KMS-11 (cell line): ENCODE data around the gene UNC119.

ENCODE experiments used
- H2AFZ ChIP-seq: fragments of 200-600 bp; sonication (generic); 2 replicates; pipeline ENCODE4 v1.6.1; 2016; ENCODE audit warnings: antibody characterized with exemption, mixed run types, low read depth
- H3K27ac ChIP-seq: fragments of 200-600 bp; sonication (generic); 2 replicates; pipeline ENCODE4 v1.6.1; 2016; ENCODE audit warnings: mild to moderate bottlenecking, mixed run types
- H3K27me3 ChIP-seq: fragments of 200-600 bp; sonication (generic); 2 replicates; pipeline ENCODE4 v1.6.1; 2017; ENCODE audit warnings: mild to moderate bottlenecking, low read depth, mixed run types, moderate library complexity; ENCODE audit not compliant: insufficient read depth
- H3K36me3 ChIP-seq: fragments of 200-600 bp; sonication (generic); 2 replicates; pipeline ENCODE4 v1.6.1; 2017; ENCODE audit warnings: mild to moderate bottlenecking, mixed run types; ENCODE audit not compliant: insufficient read depth
- H3K4me1 ChIP-seq: fragments of 200-600 bp; sonication (generic); 2 replicates; pipeline ENCODE4 v1.6.1; 2016; ENCODE audit warnings: mild to moderate bottlenecking, low read depth, mixed run types; ENCODE audit not compliant: poor library complexity, severe bottlenecking
- H3K4me2 ChIP-seq: fragments of 200-600 bp; sonication (generic); 2 replicates; pipeline ENCODE4 v1.7.0; 2016; ENCODE audit warnings: mild to moderate bottlenecking, mixed run types
- H3K4me3 ChIP-seq: fragments of 200-600 bp; sonication (generic); IDR thresholded peaks from 2 replicates; pipeline ENCODE4 v1.6.1; 2017; ENCODE audit warnings: low read depth, low read length, mixed read lengths; ENCODE audit not compliant: insufficient read depth
- H3K79me2 ChIP-seq: fragments of 200-600 bp; sonication (generic); 2 replicates; pipeline ENCODE4 v1.6.1; 2016; ENCODE audit warnings: low read depth, mixed run types; ENCODE audit not compliant: insufficient read depth
- H3K9ac ChIP-seq: fragments of 200-600 bp; sonication (generic); 2 replicates; pipeline ENCODE4 v1.6.1; 2016; ENCODE audit warnings: mild to moderate bottlenecking, mixed run types
- H4K20me1 ChIP-seq: fragments of 200-600 bp; sonication (generic); 2 replicates; pipeline ENCODE4 v1.6.1; 2016; ENCODE audit warnings: mild to moderate bottlenecking, mixed run types; ENCODE audit not compliant: insufficient read depth
- TF ChIP-seq, protein P1 (sequence below): fragments of 200-600 bp; sonication (generic); conservative IDR thresholded peaks from 2 replicates; pipeline ENCODE4 v1.6.1; 2017; ENCODE audit warnings: low read depth, mild to moderate bottlenecking, antibody characterized with exemption, low read length, moderate library complexity, mixed read lengths

The UNC119 gene

DNA sequence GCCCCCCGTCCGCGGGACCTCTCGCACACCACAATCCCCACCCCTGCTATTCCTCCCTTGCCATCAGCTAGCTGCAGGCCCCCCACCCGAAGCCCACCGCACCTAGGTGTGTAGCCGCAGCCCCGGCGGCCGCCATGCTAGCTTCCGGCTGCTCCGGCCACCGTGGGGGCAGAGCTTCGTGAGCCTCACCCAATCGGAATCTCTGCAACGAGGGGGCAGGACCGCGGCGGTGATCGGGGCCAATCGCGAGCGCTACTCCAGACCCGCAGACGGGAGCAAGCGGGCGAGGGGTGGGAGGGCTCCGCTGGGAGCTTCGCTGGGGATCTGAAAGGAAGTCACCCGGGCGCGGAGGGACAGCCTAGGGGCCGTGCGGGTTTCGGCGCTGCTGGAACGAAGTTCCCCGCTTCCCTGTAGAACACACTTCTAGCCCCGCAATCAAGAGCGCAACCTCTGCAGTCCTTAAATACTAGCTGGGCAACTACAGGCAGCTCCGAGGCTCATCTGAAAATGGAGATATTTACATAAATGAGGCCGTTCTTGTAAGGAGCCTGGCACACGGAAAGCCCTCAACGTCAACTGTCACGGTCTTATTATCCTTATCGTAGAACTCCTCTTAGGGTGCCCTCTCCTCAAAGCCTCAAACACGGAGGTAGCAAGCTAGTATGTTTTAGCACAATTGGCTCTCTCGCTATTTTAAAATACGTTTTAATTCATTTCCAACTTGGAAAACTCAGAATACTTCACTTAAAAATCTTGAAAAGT lies 19.1 kb upstream of the UNC119 start, which contains the start of gene PIGS:
TSS of gene PIGS (minus strand) at position 164 of the 762 bp plus-strand sequence. CDS start at position 136, 28 bp downstream.
- TF ChIP-seq, protein P1, sequence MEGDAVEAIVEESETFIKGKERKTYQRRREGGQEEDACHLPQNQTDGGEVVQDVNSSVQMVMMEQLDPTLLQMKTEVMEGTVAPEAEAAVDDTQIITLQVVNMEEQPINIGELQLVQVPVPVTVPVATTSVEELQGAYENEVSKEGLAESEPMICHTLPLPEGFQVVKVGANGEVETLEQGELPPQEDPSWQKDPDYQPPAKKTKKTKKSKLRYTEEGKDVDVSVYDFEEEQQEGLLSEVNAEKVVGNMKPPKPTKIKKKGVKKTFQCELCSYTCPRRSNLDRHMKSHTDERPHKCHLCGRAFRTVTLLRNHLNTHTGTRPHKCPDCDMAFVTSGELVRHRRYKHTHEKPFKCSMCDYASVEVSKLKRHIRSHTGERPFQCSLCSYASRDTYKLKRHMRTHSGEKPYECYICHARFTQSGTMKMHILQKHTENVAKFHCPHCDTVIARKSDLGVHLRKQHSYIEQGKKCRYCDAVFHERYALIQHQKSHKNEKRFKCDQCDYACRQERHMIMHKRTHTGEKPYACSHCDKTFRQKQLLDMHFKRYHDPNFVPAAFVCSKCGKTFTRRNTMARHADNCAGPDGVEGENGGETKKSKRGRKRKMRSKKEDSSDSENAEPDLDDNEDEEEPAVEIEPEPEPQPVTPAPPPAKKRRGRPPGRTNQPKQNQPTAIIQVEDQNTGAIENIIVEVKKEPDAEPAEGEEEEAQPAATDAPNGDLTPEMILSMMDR = no peak
- Histone ChIP-seq H2AFZ (peak within 1 kb of the TSS; percentile 89), H3K4me3 (peak within 1 kb of the TSS; percentile 17), H3K9ac (peak within 1 kb of the TSS; percentile 57; the same call in 1 of the 2 replicates), H3K27ac (peak within 1 kb of the TSS; percentile 34), H3K4me1 (peaks cover 34% of the 10 kb centered on the region), H3K27me3 (no peaks in the 10 kb centered on the region), H3K4me2 (peak within 1 kb of the TSS; percentile 85), H3K36me3 (no peaks in the 10 kb centered on the region), H4K20me1 (no peaks in the 10 kb centered on the region), H3K79me2 (peaks cover 42% of the 10 kb centered on the region)

DNA sequence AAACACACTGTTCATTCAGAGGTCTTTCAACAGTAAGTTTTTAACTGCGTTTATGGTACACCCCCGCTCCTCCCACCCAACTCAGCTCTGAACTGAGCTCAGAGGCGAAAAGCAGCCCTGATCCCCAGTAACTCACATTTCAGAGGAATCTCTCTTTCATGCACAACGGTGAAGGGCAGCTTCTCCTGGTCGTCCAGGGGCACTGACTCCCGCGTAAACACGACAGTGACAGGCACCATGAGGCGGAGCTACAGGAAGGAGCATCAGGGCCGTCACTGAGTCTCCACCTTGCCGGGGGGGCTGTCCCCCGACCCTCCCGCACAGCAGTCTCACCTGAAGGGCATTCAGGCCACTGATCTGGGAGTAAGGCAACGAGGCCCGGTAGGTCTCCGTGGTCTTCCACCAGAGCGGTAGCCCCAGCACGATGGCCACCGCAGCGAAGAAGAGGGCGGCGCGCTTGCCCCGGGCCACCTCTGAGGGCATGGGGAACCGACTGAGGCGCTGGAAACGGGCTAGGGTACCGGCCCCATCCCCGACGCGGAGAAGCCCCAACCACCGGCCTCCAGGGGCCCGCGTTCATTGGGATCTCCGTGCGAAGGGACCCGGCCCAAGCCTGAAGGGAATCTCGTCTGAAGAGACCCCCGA lies 18.4 kb upstream of the UNC119 start:
- H3K9ac ChIP-seq = peak overlapping the region; percentile 57; the same call in 1 of the 2 replicates
- H3K4me3 ChIP-seq = peak overlapping the region; percentile 17
- TF ChIP-seq, protein P1 = no peak
- peak overlapping the region; percentile 60 for H3K4me2 ChIP-seq
- no peaks in the 10 kb centered on the region for H4K20me1 ChIP-seq
- H3K4me1 ChIP-seq = peaks cover 34% of the 10 kb centered on the region
- H3K27ac ChIP-seq = peak overlapping the region; percentile 34
- H3K79me2 ChIP-seq = peaks cover 42% of the 10 kb centered on the region
- peak overlapping the region; percentile 89 for H2AFZ ChIP-seq
- no peaks in the 10 kb centered on the region for H3K27me3 ChIP-seq
- H3K36me3 ChIP-seq = no peaks in the 10 kb centered on the region

DNA sequence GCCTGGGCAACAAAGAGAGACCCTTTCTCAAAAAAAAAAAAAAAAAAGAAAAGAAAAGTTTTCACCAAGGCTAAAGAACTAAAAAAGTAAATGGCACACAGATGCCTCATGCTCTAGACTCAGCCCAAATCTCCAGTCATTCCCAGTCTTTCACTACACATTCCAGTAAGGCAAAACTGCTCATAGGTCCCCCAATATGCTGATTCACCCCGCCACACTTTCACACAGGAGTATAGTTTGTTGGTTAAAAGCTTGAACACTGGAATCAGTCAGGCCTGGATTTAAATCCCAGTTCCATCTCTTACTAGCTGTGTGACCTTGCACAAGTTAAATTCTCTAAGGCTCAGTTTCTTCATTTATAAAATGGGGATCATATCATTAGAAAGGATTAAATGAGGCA lies 17.0 kb upstream of the UNC119 start:
- H3K27ac ChIP-seq = no peak overlapping the region
- TF ChIP-seq, protein P1 = no peak
- no peaks in the 10 kb centered on the region for H3K36me3 ChIP-seq
- no peak overlapping the region for H2AFZ ChIP-seq
- H3K9ac ChIP-seq = no peak overlapping the region
- H3K79me2 ChIP-seq = peaks cover 48% of the 10 kb centered on the region
- H3K4me1 ChIP-seq = peaks cover 34% of the 10 kb centered on the region
- no peaks in the 10 kb centered on the region for H3K27me3 ChIP-seq
- H4K20me1 ChIP-seq = no peaks in the 10 kb centered on the region
- H3K4me2 ChIP-seq = peak overlapping the region; percentile 60; the same call in 1 of the 2 replicates
- no peak overlapping the region for H3K4me3 ChIP-seq

DNA sequence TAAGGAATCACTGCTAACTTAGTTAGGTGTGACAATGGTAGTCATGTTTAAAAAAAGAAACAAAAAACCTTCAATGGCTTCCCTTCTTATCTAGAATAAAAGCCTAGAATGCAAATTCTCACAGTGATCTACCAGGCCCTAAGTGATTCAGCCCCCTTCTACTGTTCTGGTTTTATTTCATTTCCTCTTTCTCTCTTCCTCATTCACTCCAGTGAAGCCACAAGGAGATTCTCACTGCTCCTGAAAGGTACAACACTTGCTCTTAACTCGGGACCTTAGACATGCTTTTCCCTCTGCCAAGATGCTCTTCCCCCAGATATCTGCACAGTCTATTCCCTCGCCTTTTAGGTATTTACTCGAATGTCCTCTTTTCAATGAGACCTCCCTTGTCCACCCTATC lies 15.2 kb upstream of the UNC119 start:
- Histone ChIP-seq H3K9ac (no peak overlapping the region), H3K79me2 (peaks cover 48% of the 10 kb centered on the region), H4K20me1 (no peaks in the 10 kb centered on the region), H3K27ac (no peak overlapping the region), H3K27me3 (no peaks in the 10 kb centered on the region), H3K4me3 (no peak overlapping the region), H3K36me3 (no peaks in the 10 kb centered on the region), H3K4me2 (no peak overlapping the region), H3K4me1 (peaks cover 34% of the 10 kb centered on the region), H2AFZ (no peak overlapping the region)
- TF ChIP-seq, protein P1 = no peak
